ENCODE data around the gene STING1. TPM values are rescaled to one million over a fixed set of nuclear protein-coding genes. Genes with fewer than 3 reads are reported as not detected.
"Not testable (repeated sequence)": the region's sequence is repeated elsewhere in the genome, so short reads cannot be mapped to it uniquely, and the experiment has no call there.

The STING1 gene
- total and polyA plus RNA-seq, 2 donors (not counting 1 experiment from before 2014, with no cell fraction given): 70.2 to 78.4 TPM

DNA sequence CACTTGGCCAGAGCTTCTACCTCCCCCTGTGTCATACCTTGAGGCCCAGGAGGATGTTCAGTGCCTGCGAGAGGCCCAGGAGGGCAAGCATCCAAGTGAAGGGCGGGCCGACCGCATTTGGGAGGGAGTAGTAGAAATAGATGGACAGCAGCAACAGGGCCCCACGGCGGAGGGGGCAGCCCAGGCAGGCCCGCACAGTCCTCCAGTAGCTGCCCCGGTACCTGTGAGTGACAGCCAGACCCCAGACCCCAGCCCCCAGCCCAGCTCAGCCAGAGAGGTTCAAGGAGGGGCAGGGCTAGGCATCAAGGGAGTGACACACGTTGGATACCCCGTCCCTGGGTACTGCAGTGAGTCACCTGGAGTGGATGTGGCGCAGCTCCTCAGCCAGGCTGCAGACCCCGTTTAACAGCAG lies 1.4 kb downstream of the STING1 start:
- peak overlapping the region; percentile 80 for H3K9ac ChIP-seq (ENCODE audit: insufficient read depth, low read length)

DNA sequence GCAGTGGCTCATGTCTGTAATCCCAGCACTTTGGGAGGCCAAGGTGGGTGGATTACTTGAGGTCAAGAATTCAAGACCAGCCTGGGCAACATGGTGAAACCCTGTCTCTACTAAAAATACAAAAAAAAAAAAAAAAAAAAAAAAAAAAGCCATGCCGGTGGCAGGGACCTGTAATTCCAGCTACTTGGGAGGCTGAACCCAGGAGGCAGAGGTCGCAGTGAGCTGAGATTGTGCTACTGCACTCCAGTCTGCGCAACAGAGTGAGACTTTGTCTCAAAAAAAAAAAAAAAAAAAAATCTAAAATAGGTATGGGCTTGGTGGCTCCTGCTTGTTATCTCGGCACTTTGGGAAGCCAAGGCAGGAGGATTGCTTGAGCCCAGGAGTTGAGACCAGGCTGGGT lies 2.8 kb downstream of the STING1 start:
- Histone ChIP-seq H3K36me3 (ENCODE audit: control insufficient read depth, insufficient read depth, low read length) (peaks cover 15% of the 10 kb centered on the region), H3K79me2 (ENCODE audit: control insufficient read depth, insufficient read depth, low read length) (peaks cover 14% of the 10 kb centered on the region), H3K4me1 (ENCODE audit: control insufficient read depth, extremely low read depth, insufficient read depth, low read length) (peaks cover 14% of the 10 kb centered on the region)
- H3K9me3 ChIP-seq (ENCODE audit: control insufficient read depth, insufficient read depth, low read depth, low read length); H3K4me2 ChIP-seq (ENCODE audit: extremely low read depth, insufficient read depth, low read length); H3K27ac ChIP-seq (ENCODE audit: insufficient read depth, low read length); DNase-seq (ENCODE audit: low read depth in 2 of 2); H3K27me3 ChIP-seq (ENCODE audit: control insufficient read depth, insufficient read depth, low read length); H4K20me1 ChIP-seq (ENCODE audit: control insufficient read depth, extremely low read depth, insufficient read depth, low read length); H3K9ac ChIP-seq (ENCODE audit: insufficient read depth, low read length); H3K4me3 ChIP-seq (replicated peaks in 1 of 4; ENCODE audit: control extremely low read depth in 1 of 4, insufficient read depth in 1 of 4, low read depth in 3 of 4, low read length in 4 of 4); H2AFZ ChIP-seq (ENCODE audit: low read length): not testable (repeated sequence)

More for the DNA sequence above, 1.4 kb downstream of the STING1 start:
- no peaks in the 10 kb centered on the region for H3K27me3 ChIP-seq (ENCODE audit: control insufficient read depth, insufficient read depth, low read length)
- TF ChIP-seq, protein P1, sequence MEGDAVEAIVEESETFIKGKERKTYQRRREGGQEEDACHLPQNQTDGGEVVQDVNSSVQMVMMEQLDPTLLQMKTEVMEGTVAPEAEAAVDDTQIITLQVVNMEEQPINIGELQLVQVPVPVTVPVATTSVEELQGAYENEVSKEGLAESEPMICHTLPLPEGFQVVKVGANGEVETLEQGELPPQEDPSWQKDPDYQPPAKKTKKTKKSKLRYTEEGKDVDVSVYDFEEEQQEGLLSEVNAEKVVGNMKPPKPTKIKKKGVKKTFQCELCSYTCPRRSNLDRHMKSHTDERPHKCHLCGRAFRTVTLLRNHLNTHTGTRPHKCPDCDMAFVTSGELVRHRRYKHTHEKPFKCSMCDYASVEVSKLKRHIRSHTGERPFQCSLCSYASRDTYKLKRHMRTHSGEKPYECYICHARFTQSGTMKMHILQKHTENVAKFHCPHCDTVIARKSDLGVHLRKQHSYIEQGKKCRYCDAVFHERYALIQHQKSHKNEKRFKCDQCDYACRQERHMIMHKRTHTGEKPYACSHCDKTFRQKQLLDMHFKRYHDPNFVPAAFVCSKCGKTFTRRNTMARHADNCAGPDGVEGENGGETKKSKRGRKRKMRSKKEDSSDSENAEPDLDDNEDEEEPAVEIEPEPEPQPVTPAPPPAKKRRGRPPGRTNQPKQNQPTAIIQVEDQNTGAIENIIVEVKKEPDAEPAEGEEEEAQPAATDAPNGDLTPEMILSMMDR (conservative IDR thresholded peaks at IDR 0.05 in 1 of 2, IDR thresholded peaks at IDR 0.05 in 1 of 2; ENCODE audit: low read depth in 1 of 2, low read length in 2 of 2): no peak
- TF ChIP-seq EZH2 (IDR thresholded peaks at IDR 0.05; ENCODE audit: low read length, missing control alignments): no peak
- H3K79me2 ChIP-seq (ENCODE audit: control insufficient read depth, insufficient read depth, low read length): peaks cover 14% of the 10 kb centered on the region
- no peaks in the 10 kb centered on the region for H4K20me1 ChIP-seq (ENCODE audit: control insufficient read depth, extremely low read depth, insufficient read depth, low read length)
- peak overlapping the region; percentile 63 to 82 (median 73) for H3K4me3 ChIP-seq (replicated peaks in 1 of 4; ENCODE audit: control extremely low read depth in 1 of 4, insufficient read depth in 1 of 4, low read depth in 3 of 4, low read length in 4 of 4)
- peak in 1 of 2 donors; percentile 42 for DNase-seq (ENCODE audit: low read depth in 2 of 2)
- H3K36me3 ChIP-seq (ENCODE audit: control insufficient read depth, insufficient read depth, low read length): peaks cover 8% of the 10 kb centered on the region
- peaks cover 8% of the 10 kb centered on the region for H3K4me1 ChIP-seq (ENCODE audit: control insufficient read depth, extremely low read depth, insufficient read depth, low read length)
- no peaks in the 10 kb centered on the region for H3K9me3 ChIP-seq (ENCODE audit: control insufficient read depth, insufficient read depth, low read depth, low read length)
- H3K4me2 ChIP-seq (ENCODE audit: extremely low read depth, insufficient read depth, low read length): peak overlapping the region; percentile 98
- no peak overlapping the region for H2AFZ ChIP-seq (ENCODE audit: low read length)
- H3K27ac ChIP-seq (ENCODE audit: insufficient read depth, low read length): peak overlapping the region; percentile 99

DNA sequence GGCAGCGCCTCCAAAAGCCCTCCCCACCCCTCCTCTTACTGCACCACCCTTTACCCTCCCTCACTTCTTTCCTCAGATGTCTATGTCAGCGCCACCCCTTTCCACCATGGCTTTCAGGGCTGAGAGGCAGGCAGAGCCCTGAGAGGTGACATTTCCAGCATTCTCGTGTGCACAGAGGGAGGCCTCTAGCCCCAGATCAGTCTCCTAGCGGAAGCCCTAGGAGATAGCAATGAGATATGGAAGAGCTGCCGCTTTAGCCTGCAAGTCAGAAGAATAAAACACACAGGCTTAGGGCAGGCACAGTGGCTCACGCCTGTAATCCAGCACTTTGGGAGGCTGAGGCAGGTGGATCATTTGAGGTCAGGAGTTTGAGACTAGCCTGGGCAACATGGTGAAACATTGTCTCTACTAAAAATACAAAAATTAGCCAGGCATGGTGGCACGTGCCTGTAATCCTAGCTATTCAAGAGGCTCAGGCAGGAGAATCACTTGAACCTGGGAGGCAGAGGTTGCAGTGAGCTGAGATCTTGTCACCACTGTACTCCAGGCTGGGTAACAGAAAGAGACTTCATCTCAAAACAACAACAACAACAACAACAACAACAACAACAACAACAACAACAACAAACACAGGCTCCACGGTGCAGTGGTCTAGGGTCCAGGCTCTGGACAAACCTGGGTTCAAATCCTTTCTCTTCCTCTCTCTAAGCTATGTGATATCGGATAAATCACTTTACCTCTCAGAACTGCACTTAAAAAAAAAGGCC lies 3.7 kb downstream of the STING1 start:
- H3K4me3 ChIP-seq (replicated peaks in 1 of 4; ENCODE audit: control extremely low read depth in 1 of 4, insufficient read depth in 1 of 4, low read depth in 3 of 4, low read length in 4 of 4); H3K9me3 ChIP-seq (ENCODE audit: control insufficient read depth, insufficient read depth, low read depth, low read length); H4K20me1 ChIP-seq (ENCODE audit: control insufficient read depth, extremely low read depth, insufficient read depth, low read length); H3K27ac ChIP-seq (ENCODE audit: insufficient read depth, low read length); H3K9ac ChIP-seq (ENCODE audit: insufficient read depth, low read length); H3K4me2 ChIP-seq (ENCODE audit: extremely low read depth, insufficient read depth, low read length); H3K27me3 ChIP-seq (ENCODE audit: control insufficient read depth, insufficient read depth, low read length); H2AFZ ChIP-seq (ENCODE audit: low read length); DNase-seq (ENCODE audit: low read depth in 2 of 2): not testable (repeated sequence)
- H3K36me3 ChIP-seq (ENCODE audit: control insufficient read depth, insufficient read depth, low read length): peaks cover 15% of the 10 kb centered on the region
- peaks cover 14% of the 10 kb centered on the region for H3K79me2 ChIP-seq (ENCODE audit: control insufficient read depth, insufficient read depth, low read length)
- H3K4me1 ChIP-seq (ENCODE audit: control insufficient read depth, extremely low read depth, insufficient read depth, low read length): peaks cover 17% of the 10 kb centered on the region

Measured in fibroblast of lung (primary cell).